T47D (cell line): ENCODE results near the gene ARMC9.

Experiments
- DNase-seq, 2 experiments: peaks; one replicate each; pipeline versions ENCODE4 v3.0.0 to v3.0.0-alpha.2; 2011 to 2012; ENCODE audit warnings: low read depth in 1 of 2, low spot score in 1 of 2
- JUND ChIP-seq: IDR thresholded peaks from 2 replicates; pipeline ENCODE4 v1.6.1; 2012; ENCODE audit warnings: low read depth
- in situ Hi-C: cut with HindIII; loops from 2 replicates; pipeline ENCODE4 v1.10.0; 2016; ENCODE audit warnings: low sequenced_read_pairs, low pct_unique_long_range_greater_than_20kb

The ARMC9 gene

GRCh38 chr2:231330311-231330710 lies 131.9 kb downstream of the ARMC9 start:
- no peak for DNase-seq
- TF ChIP-seq JUND: no peak
- in situ Hi-C loops: no loop called here

- in situ Hi-C loops: no loop called here
- DNase-seq: no peak
- TF ChIP-seq JUND: no peak
Observed at GRCh38 chr2:231331533-231331932, 133.1 kb downstream of the ARMC9 start.

- TF ChIP-seq JUND: no peak
- no peak for DNase-seq
- in situ Hi-C loops: no loop called here
Observed at GRCh38 chr2:231332388-231332787, 134.0 kb downstream of the ARMC9 start.

GRCh38 chr2:231332872-231333500 lies 134.6 kb downstream of the ARMC9 start:
- in situ Hi-C loops: no loop called here
- no peak for DNase-seq
- no peak for TF ChIP-seq JUND

GRCh38 chr2:231334179-231334930 lies 135.9 kb downstream of the ARMC9 start:
- no peak for DNase-seq

GRCh38 chr2:231334981-231335380 lies 136.6 kb downstream of the ARMC9 start:
- DNase-seq: no peak
- TF ChIP-seq JUND: no peak
- in situ Hi-C loops: no loop called here

More at GRCh38 chr2:231334179-231334930, 135.9 kb downstream of the ARMC9 start:
- no peak for TF ChIP-seq JUND
- in situ Hi-C loops: no loop called here

- no peak for DNase-seq
- no peak for TF ChIP-seq JUND
- in situ Hi-C loops: no loop called here
Observed at GRCh38 chr2:231335591-231335990, 137.2 kb downstream of the ARMC9 start.

- no peak for DNase-seq
- in situ Hi-C loops: no loop called here
- no peak for TF ChIP-seq JUND
Observed at GRCh38 chr2:231336236-231336635, 137.8 kb downstream of the ARMC9 start.

GRCh38 chr2:231336700-231337099 lies 138.3 kb downstream of the ARMC9 start:
- TF ChIP-seq JUND: no peak
- in situ Hi-C loops: no loop called here
- DNase-seq: no peak

- no peak for DNase-seq
- no peak for TF ChIP-seq JUND
- in situ Hi-C loops: no loop called here
Observed at GRCh38 chr2:231337807-231338759, 139.7 kb downstream of the ARMC9 start.

GRCh38 chr2:231339316-231339715 lies 140.9 kb downstream of the ARMC9 start:
- in situ Hi-C loops: no loop called here

GRCh38 chr2:231341100-231341499 lies 142.7 kb downstream of the ARMC9 start:
- TF ChIP-seq JUND: no peak
- no peak for DNase-seq
- in situ Hi-C loops: no loop called here

More at GRCh38 chr2:231339316-231339715, 140.9 kb downstream of the ARMC9 start:
- DNase-seq: no peak
- TF ChIP-seq JUND: no peak

- in situ Hi-C loops: no loop called here
- DNase-seq: no peak
- TF ChIP-seq JUND: no peak
Observed at GRCh38 chr2:231342061-231342711, 143.8 kb downstream of the ARMC9 start.
